Epithelial cell of esophagus (primary cell): ENCODE data around the gene DCANP1.

Experiments
- DNase-seq: peaks from one replicate; pipeline ENCODE4 v3.0.0; 2010; ENCODE audit warnings: low read depth
- H3K4me3 ChIP-seq: 2 replicates; pipeline ENCODE4 v1.5.1; 2011; ENCODE audit warnings: mild to moderate bottlenecking, low read length, control low read depth
- CTCF ChIP-seq: IDR thresholded peaks from 2 replicates; pipeline ENCODE4 v1.5.1; 2011; ENCODE audit warnings: low read depth, mild to moderate bottlenecking, low read length, control low read depth, inconsistent platforms; ENCODE audit not compliant: insufficient read depth; ENCODE audit errors: missing control alignments

DCANP1 gene

GRCh38 chr5:135486131-135487036 is 39.2 kb upstream of the DCANP1 start:
- no peak for TF ChIP-seq CTCF
- no peak overlapping the region for H3K4me3 ChIP-seq
- DNase-seq: no peak

GRCh38 chr5:135484674-135485086 is 37.5 kb upstream of the DCANP1 start:
- no peak overlapping the region for H3K4me3 ChIP-seq
- no peak for DNase-seq
- no peak for TF ChIP-seq CTCF

- DNase-seq: no peak
- no peak overlapping the region for H3K4me3 ChIP-seq
- no peak for TF ChIP-seq CTCF
These were observed 36.1 kb upstream of the DCANP1 start for GRCh38 chr5:135483254-135483653.

- TF ChIP-seq CTCF: no peak
- DNase-seq: no peak
- no peak overlapping the region for H3K4me3 ChIP-seq
These were observed 35.3 kb upstream of the DCANP1 start for GRCh38 chr5:135482381-135482933.

GRCh38 chr5:135481909-135482311 is 34.8 kb upstream of the DCANP1 start:
- DNase-seq: no peak
- TF ChIP-seq CTCF: no peak
- H3K4me3 ChIP-seq: no peak overlapping the region

DNA sequence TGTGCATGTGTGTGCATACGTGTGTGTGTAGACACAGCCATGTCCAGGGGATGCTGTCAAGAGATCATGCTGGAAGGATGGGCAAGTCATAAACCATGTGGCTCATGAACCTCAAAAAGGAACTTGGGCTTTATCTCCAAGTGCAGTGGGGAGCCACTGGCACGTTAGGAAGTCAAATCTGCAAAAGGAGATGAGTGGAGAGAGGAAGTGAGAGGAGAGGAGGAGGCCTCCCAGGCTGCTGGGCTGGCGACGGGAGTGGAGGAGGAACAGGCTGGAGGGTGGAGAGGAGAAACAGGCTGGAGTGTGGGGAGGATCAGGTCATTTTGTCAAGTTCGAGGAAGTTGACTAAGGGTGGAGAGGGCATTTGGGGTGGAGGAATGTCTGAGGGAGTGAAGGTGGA is 34.2 kb upstream of the DCANP1 start:
- no peak for TF ChIP-seq CTCF
- no peak for DNase-seq
- no peak overlapping the region for H3K4me3 ChIP-seq

- no peak for DNase-seq
These were observed 33.4 kb upstream of the DCANP1 start for GRCh38 chr5:135480511-135480910.

More at GRCh38 chr5:135480511-135480910, 33.4 kb upstream of the DCANP1 start:
- no peak for TF ChIP-seq CTCF
- H3K4me3 ChIP-seq: no peak overlapping the region
